Smooth muscle cell (in vitro differentiated cells): Measurements from ENCODE around the gene NTPCR. TPM values are rescaled to one million over a fixed set of nuclear protein-coding genes. Genes with fewer than 3 reads are reported as not detected.

ENCODE experiments used
- DNase-seq: peaks from one replicate; lab custom pipeline; 2025; ENCODE audit not compliant: unreplicated experiment; lab: John Stamatoyannopoulos, UW
- H2AFZ ChIP-seq: fragments of 200-600 bp; sonication (generic); 2 replicates; pipeline ENCODE4 v1.6.0; 2016; ENCODE audit warnings: antibody characterized with exemption, low read depth, mild to moderate bottlenecking
- H3F3A ChIP-seq: fragments of 200-600 bp; sonication (generic); 2 replicates; pipeline ENCODE4 v1.6.0; 2017; ENCODE audit warnings: antibody characterized with exemption, low read depth
- H3K27ac ChIP-seq: fragments of 200-600 bp; sonication (generic); 2 replicates; pipeline ENCODE4 v1.5.1; 2016; ENCODE audit warnings: low read depth, mild to moderate bottlenecking
- H3K27me3 ChIP-seq: fragments of 200-600 bp; sonication (generic); 2 replicates; pipeline ENCODE4 v1.6.1; 2016; ENCODE audit warnings: low read depth, mild to moderate bottlenecking
- H3K36me3 ChIP-seq: fragments of 200-600 bp; sonication (generic); 2 replicates; pipeline ENCODE4 v1.5.1; 2016; ENCODE audit warnings: low read depth
- H3K4me1 ChIP-seq: fragments of 200-600 bp; sonication (generic); 2 replicates; pipeline ENCODE4 v1.5.1; 2016; ENCODE audit warnings: low read depth
- H3K4me2 ChIP-seq: fragments of 200-600 bp; sonication (generic); 2 replicates; pipeline ENCODE4 v1.6.0; 2016; ENCODE audit warnings: mild to moderate bottlenecking
- H3K4me3 ChIP-seq: fragments of 200-600 bp; sonication (generic); 2 replicates; pipeline ENCODE4 v1.5.1; 2016; ENCODE audit warnings: mild to moderate bottlenecking
- H3K79me2 ChIP-seq: fragments of 200-600 bp; sonication (generic); 2 replicates; pipeline ENCODE4 v1.6.0; 2016; ENCODE audit warnings: low read depth, mild to moderate bottlenecking
- H3K9ac ChIP-seq: fragments of 200-600 bp; sonication (generic); 2 replicates; pipeline ENCODE4 v1.6.0; 2016; ENCODE audit warnings: low read depth
- H3K9me3 ChIP-seq: fragments of 200-600 bp; sonication (generic); replicated peaks from 2 replicates; pipeline ENCODE4 v1.5.1; 2016; ENCODE audit warnings: low read depth
- H4K20me1 ChIP-seq: fragments of 200-600 bp; sonication (generic); 2 replicates; pipeline ENCODE4 v1.6.0; 2016; ENCODE audit warnings: low read depth
- WGBS: methylation state at CpG from one replicate; pipeline ENCODE4 v1.1.7; 2016; ENCODE audit warnings: low lambda C conversion rate; 5-methylcytosine and 5-hydroxymethylcytosine counted together
- polyA plus RNA-seq: library from polyadenylated mRNA; unstranded; fragments of >200 nt; fragmentation: Nextera tagmentation; extraction: Ambion mirVana; gene quantifications from 2 replicates; pipeline ENCODE4 v1.2.1, GENCODE V29; 2016
- total RNA-seq: library from RNA; depleted of rRNA; stranded (reverse); fragments of >200 nt; gene quantifications from 2 replicates; pipeline ENCODE4 v1.2.3, GENCODE V29; 2014
- TF ChIP-seq, protein P1 (sequence below): fragments of 200-600 bp; sonication (generic); IDR thresholded peaks from 2 replicates; pipeline ENCODE4 v1.5.1; 2017; ENCODE audit warnings: borderline replicate concordance, mild to moderate bottlenecking, antibody characterized with exemption; ENCODE audit not compliant: insufficient read depth, poor library complexity, severe bottlenecking

NTPCR gene
- total and polyA plus RNA-seq, 2 experiments from 2014 or later: 39.2 to 54.3 TPM

DNA sequence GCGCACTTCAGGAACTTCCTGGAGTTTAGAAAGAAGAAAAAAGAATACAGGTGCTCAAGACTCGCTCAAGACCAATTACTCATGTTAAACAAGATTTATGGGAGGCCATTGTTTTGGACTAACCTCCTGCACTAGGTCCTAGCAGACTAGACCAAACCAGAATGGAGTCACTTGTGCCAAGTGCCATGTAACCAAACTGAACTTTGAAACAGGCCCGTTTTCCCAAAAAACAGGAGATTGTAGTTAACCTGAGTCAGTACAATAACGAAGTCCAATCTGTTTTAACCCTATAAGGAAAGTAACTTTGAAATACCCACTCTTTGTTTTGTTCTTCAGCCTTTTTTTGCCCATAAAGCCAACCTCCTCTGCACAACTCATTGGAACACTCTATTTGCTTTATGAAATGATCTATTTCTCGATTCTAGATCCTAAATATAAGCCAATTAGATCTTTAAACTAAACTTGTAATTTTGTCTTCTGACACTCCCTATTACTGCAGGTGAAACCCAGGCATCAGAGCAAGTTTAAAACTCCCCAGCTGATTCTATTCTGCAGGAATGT is 695 bp upstream of the NTPCR start:
- Histone ChIP-seq H2AFZ (peak overlapping the region; percentile 91), H3K27me3 (no peaks in the 10 kb centered on the region), H3K4me3 (peak overlapping the region; percentile 85), H3K4me2 (peak overlapping the region; percentile 95), H3K9ac (peak overlapping the region; percentile 65), H3K9me3 (no peaks in the 10 kb centered on the region), H3K27ac (peak overlapping the region; percentile 71), H3K36me3 (no peaks in the 10 kb centered on the region), H4K20me1 (no peaks in the 10 kb centered on the region), H3F3A (no peaks in the 10 kb centered on the region), H3K79me2 (peaks cover 4% of the 10 kb centered on the region), H3K4me1 (peaks cover 17% of the 10 kb centered on the region)
- DNase-seq: no peak
- TF ChIP-seq, protein P1, sequence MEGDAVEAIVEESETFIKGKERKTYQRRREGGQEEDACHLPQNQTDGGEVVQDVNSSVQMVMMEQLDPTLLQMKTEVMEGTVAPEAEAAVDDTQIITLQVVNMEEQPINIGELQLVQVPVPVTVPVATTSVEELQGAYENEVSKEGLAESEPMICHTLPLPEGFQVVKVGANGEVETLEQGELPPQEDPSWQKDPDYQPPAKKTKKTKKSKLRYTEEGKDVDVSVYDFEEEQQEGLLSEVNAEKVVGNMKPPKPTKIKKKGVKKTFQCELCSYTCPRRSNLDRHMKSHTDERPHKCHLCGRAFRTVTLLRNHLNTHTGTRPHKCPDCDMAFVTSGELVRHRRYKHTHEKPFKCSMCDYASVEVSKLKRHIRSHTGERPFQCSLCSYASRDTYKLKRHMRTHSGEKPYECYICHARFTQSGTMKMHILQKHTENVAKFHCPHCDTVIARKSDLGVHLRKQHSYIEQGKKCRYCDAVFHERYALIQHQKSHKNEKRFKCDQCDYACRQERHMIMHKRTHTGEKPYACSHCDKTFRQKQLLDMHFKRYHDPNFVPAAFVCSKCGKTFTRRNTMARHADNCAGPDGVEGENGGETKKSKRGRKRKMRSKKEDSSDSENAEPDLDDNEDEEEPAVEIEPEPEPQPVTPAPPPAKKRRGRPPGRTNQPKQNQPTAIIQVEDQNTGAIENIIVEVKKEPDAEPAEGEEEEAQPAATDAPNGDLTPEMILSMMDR: no peak
- WGBS: 93% methylated on average over 5 of the region's 5 CpGs

DNA sequence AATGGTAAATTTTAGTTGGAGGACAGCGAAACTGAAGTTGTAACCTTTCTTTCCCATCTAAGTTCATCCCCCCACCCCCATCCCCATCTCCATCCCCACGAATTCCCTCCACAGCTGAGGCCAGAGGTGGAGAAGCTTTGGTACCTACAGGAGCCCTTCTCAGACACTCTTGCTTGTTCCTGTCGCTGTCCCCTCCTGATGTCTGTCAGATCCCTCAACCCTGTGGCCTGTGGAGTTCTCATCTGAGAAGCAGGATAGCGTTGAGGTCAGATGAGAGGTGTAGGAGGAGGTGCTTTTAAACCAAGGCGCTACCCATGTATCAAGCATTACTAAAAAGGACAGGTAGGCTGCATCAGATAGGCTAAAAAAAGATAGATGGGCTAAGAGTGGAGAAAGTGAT is 769 bp downstream of the NTPCR start:
- DNase-seq: no peak

DNA sequence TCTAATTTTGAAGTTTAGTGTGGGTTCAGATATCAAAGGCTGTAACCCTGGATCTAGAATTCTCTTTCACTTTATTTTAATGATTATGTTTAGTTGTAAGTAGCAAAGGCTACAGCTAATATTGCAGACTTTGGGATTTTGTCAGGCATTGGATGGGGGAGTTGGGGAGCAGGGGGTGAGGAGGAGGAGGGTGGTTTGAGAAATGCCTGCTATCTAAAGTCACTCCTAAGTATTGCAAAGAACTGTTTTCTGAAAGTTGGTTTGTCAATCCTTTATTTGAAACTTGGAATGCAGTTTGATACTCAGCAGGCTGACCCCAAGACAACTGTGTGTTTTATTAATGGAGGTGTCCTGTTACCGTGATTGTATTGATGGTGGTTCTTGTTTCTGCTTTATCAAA is 1.2 kb downstream of the NTPCR start:
- TF ChIP-seq, protein P1: no peak
- H3K4me3 ChIP-seq: peak overlapping the region; percentile 85
- H3F3A ChIP-seq: no peaks in the 10 kb centered on the region
- H3K9ac ChIP-seq: no peak overlapping the region
- no peak overlapping the region for H2AFZ ChIP-seq
- H3K79me2 ChIP-seq: peaks cover 4% of the 10 kb centered on the region
- peak overlapping the region; percentile 95 for H3K4me2 ChIP-seq
- no peaks in the 10 kb centered on the region for H3K9me3 ChIP-seq
- no peak overlapping the region for H3K27ac ChIP-seq
- H3K27me3 ChIP-seq: no peaks in the 10 kb centered on the region
- H3K4me1 ChIP-seq: peaks cover 17% of the 10 kb centered on the region
- no peaks in the 10 kb centered on the region for H3K36me3 ChIP-seq
- H4K20me1 ChIP-seq: no peaks in the 10 kb centered on the region
- DNase-seq: no peak
- WGBS: 83% methylated on average over 1 of the region's 1 CpG

More for the DNA sequence above, 769 bp downstream of the NTPCR start:
- Histone ChIP-seq H3K4me1 (peaks cover 17% of the 10 kb centered on the region), H3K79me2 (peaks cover 4% of the 10 kb centered on the region), H3F3A (no peaks in the 10 kb centered on the region), H3K9ac (no peak overlapping the region), H3K4me3 (peak overlapping the region; percentile 85), H3K4me2 (peak overlapping the region; percentile 95), H4K20me1 (no peaks in the 10 kb centered on the region), H2AFZ (peak overlapping the region; percentile 91), H3K27ac (no peak overlapping the region), H3K9me3 (no peaks in the 10 kb centered on the region), H3K36me3 (no peaks in the 10 kb centered on the region), H3K27me3 (no peaks in the 10 kb centered on the region)
- TF ChIP-seq, protein P1: no peak
- WGBS: 10% methylated on average over 5 of the region's 5 CpGs
